ENCODE data around the gene ALG14.

The ALG14 gene

DNA sequence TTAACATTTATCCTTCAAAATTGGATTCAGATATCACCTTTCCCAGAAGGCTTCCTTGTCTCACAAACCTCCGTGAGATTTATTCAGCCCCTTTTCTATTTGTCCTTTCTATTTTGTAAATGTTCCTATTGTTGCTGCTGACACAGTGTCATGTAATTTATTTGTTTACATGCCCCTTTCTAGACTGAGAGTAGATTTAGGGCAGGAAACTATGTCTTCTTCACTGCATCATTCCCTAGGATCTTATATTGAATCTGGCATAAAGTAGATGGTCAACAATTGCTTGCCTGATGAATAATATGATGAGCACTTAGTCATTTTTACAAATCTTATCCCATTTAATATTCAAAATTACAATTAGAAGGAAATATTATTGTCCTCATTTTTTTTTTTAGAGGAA is 137.7 kb downstream of the ALG14 start:
- no peak for DNase-seq (ENCODE audit: extremely low read depth in 1 of 2, low read depth in 1 of 2)

DNA sequence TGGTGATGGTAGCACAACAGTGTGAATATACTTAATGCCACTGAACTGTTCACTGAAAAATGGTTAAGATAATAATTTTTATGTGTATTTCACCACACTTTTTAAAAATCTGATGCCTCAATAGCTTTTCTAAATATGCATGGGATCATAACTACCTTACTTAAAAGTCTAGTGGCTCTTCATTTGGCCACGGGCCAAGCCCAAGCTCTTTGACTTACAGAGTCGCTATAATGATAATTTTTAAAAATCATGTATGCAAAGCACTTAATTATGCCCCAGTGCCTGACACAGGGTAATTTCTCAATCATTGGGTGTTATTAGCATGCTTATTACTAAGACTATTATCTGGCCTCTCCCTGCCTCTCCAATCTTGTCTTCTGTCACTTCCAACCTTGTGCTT is 138.2 kb downstream of the ALG14 start:
- DNase-seq (ENCODE audit: extremely low read depth in 1 of 2, low read depth in 1 of 2), result no peak

DNA sequence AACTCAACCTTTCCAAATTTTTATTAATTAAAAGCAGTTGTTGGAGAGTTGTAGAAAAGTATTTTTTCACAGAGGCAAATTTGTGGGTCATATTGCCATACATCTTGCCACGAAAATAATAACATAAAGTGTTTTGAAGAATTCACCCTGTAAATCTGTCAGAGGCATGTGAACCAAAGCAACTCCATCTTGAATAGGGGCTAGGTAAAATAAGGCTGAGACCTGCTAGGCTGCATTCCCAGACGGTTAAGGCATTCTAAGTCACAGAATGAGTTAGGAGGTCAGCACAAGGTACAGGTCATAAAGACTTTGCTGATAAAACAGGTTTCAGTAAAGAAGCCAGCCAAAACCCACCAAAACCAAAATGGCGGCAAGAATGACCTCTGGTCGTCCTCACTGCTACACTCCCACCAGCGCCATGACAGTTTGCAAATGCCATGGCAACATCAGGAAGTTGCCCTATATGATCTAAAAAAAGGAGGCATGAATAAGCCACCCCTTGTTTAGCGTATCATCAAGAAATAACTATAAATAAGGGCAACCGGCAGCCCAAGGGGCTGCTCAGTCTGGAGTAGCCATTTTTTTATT is 141.4 kb downstream of the ALG14 start:
- no peak for DNase-seq (ENCODE audit: extremely low read depth in 1 of 2, low read depth in 1 of 2)

DNA sequence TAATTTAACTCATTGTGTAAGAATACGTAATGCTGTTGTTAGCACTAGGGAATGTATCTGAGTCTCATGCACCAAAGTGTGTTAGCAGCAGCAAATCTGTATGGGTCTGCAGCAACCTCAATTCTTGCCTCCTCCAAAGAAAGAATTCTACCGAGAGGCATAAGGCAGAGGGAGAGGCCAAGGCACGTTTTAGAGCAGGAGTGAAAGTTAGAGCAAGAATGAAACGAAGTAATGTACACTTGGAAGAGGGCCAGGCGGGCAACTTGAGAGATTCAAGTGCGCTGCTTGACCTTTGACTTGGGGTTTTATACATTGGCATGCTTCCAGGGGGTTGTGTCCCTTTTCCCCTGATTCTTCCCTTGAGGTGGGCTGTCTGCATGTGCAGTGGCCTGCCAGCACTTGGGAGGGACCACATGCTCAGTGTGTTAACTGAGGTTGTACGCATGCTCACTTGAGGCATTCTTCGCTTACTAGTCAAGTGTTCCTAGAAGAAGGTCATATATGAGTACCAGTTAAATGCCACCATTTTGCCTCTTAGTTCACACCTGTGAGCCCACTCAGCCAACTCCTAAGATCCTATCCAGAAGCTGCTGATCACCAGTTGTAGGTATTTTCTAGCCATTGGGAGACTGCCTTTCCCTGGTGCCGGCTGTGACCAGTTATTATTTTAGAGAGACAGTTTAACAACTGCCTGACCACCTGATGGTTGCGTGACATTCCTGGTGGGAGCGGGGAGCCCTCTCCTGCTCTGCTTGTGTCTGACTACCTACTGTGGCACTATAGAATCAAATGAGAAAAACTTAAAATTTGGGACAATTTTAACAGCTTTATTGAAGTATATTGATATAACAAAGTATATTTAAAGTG is 143.2 kb downstream of the ALG14 start:
- DNase-seq (ENCODE audit: extremely low read depth in 1 of 2, low read depth in 1 of 2), result no peak

DNA sequence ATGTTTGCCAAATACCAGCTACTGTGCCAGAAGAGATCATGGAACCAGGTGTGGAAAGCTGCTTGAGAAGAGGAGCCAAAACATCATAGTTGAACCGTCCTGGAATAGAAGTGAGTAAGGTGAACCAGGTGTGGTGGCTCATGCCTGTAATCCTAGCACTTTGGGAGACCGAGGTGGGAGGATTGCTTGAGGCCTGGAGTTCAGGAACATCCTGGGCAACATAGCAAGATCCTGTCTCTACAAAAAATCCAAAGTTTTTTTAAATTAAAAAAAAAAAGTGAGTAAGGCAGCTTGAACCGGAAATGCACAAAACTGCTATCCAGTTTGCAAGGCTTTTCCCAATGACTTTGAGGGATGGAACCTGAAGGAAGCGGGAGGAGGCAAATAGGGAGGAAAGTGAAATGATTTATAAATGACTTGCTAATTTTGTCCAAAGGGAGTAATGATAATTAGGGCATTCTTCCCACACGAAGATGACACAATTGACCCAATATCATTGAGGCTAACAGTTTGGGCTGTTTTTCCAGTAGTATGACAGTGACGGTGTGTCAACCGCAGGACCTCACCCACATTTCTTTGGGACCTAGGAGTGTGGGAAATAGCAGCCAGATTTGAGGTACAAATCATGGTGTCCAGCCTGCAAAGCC is 144.3 kb downstream of the ALG14 start:
- DNase-seq (ENCODE audit: extremely low read depth in 1 of 2, low read depth in 1 of 2), result no peak

DNA sequence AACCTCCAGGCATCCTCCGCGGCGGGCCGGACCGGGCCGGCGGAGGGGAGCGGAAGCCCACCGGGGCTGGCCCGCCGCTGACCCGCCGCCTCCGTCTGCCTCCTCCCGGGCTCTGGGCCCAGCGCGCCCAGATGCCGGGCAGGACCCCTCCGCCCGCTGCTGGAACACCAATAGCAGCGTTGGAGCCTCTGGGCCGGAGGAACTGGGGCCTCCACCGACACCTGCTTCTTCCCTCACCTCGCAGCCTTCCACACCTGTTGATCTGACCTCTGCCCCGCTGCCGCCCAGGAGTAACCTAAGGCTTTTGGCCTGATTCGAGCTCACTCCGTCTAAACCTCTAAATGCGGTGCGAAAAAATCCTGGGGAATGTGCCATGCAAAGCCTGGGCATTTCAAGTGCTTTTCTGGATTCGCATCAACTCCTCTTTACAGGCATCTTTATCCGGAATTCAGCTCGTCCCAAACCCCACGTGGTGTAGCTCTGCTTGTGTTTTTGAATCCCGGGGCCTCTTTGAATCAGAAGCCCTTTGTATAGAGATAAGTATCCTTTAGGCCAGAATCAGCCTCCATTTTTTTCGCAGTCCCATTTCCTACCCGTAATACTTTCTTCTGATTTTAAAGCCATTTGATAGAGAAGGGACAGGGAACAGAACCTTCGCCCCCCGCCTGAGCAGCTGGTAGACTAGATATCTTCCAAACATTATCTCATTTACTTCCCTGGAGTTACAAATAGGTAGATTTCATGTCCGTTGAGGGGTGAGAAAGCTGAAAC is 145.2 kb downstream of the ALG14 start:
- no peak for DNase-seq (ENCODE audit: extremely low read depth in 1 of 2, low read depth in 1 of 2)

DNA sequence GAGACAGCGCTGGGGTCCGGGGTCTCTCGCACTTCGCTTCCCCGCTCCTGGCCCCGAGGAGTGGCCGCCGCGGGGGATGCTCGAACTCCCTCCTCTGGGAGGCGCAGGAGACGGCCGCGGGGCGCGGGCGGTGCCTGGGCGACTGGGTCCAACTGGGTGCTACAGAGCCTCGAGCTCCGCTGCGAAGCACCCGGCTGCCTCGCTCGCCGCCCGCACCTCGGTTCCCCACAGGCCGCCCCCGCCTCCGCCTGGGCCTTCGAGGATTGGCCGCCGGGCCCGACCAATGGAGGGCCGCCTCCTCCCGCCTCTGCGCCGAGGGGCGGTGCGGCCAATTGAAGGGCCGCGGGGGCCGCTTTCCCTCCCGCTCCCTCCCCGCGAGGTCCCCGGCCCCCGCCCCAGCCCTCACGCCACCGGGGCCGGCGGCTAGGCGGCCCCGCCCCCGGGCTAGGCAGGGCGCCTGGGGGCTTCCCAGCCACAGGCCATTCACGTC is 145.8 kb downstream of the ALG14 start, which contains the start of gene CNN3:
Gene CNN3, minus strand, starts transcription at position 196 of the 490 bp plus-strand sequence. CDS start 216 bp downstream, outside the sequence.
- peak; percentile 38 to 46 for DNase-seq (ENCODE audit: extremely low read depth in 1 of 2, low read depth in 1 of 2)

DNA sequence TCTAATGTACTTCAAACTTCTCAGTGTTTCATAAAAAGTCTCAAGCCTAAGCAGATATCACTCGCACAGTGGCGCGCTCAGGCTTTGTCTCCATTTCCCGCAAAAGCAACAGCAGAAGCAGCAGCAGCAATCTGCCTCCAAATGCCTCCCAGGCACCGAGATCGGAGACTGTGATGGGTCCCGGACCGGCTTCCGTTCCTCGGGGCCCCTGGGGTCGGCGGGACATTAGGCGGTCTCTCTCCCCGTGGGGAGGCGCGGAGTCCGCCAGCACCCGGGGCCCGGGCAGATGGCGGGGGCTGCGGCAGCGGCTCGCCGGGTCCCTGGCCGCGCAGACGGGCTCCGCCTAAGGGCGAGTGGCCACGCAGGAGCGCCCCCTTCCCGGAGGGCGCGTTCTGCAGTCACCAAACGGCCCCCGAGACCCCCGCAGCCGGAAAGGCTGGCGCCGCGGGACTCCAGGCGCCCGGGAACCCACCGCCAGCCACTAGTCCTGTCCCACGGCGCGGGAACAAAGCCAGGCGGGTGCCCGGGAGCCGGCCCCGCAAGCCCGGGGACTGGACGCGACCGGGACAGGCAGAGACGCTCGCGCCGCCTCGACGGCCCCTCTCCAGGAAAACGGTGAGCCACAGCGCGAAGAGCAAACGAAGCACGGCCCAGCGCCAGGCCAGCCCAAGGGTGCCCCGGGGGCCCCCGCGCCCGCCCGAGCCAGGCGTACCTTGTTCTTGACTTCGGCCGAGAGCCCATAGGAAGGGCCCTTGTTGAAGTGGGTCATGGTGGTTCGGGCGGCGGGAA is 146.4 kb downstream of the ALG14 start:
- peak in 1 of 2 donors; percentile 2 for DNase-seq (ENCODE audit: extremely low read depth in 1 of 2, low read depth in 1 of 2)

DNA sequence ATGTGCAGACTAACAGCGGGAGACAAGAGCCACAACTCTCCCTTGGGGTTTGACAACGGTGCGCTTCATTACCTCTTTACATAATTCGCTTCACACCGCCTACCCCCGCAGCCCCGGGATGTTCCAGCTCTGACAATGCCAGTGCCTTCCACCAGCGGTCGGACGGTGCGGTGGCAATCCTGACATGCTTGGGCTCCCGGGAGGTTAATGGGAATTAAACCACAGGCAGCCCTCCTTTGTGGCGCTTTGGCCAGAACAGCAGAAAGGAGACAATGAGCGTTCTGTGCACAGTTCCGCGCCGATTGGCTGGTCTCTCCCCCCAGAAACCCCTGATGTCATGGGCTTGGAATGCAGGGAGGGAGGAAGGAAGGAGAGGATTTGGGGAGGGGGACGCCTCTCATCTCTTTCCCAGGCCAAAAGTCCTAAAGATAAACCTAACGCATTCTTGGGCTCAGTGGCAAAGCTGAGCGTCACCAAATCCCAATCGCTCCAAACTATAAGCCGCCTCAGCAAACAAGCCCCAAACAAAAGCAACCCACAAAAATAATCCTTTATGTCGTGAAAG is 147.1 kb downstream of the ALG14 start:
- DNase-seq (ENCODE audit: extremely low read depth in 1 of 2, low read depth in 1 of 2), result no peak

DNA sequence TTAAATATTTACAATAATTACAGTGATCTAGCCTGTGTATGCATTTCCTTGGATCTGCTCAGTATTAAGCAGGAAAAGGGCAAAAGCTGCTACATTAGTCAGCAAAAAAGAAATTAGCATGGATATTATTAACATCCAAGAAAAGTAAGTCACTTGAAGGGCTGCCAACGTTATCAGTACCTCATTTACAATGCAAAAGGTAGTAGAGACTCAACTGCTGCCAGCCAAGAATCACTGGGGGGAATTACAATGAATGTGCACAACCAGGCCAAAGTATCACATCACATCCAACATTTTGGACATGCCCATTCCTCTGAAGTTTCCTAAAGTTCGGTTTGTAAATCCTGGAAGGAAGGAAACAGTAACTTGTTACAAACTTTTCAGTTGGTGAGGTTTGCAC is 147.7 kb downstream of the ALG14 start:
- no peak for DNase-seq (ENCODE audit: extremely low read depth in 1 of 2, low read depth in 1 of 2)

Data from activated CD8-positive, alpha-beta memory T cell treated with anti-CD3 and anti-CD28 coated beads for 1 hour (primary cell).